H54 (cell line): ENCODE measurements around the gene FARP2.
"Not testable (repeated sequence)": the region's sequence is repeated elsewhere in the genome, so short reads cannot be mapped to it uniquely, and the experiment has no call there.

Source experiments
- DNase-seq: peaks from one replicate; pipeline ENCODE4 v3.0.0; 2011; ENCODE audit warnings: low spot score, mixed read lengths; ENCODE audit not compliant: insufficient read length
- FAIRE-seq: peaks from 3 replicates; lab custom pipeline; 2011; peaks lifted over from hg19 to GRCh38; lab: Jason Lieb, UNC
- POLR2A ChIP-seq: IDR thresholded peaks from 2 replicates; pipeline ENCODE4 v1.6.1; 2011; ENCODE audit warnings: low read depth, mild to moderate bottlenecking, low read length

The FARP2 gene

DNA sequence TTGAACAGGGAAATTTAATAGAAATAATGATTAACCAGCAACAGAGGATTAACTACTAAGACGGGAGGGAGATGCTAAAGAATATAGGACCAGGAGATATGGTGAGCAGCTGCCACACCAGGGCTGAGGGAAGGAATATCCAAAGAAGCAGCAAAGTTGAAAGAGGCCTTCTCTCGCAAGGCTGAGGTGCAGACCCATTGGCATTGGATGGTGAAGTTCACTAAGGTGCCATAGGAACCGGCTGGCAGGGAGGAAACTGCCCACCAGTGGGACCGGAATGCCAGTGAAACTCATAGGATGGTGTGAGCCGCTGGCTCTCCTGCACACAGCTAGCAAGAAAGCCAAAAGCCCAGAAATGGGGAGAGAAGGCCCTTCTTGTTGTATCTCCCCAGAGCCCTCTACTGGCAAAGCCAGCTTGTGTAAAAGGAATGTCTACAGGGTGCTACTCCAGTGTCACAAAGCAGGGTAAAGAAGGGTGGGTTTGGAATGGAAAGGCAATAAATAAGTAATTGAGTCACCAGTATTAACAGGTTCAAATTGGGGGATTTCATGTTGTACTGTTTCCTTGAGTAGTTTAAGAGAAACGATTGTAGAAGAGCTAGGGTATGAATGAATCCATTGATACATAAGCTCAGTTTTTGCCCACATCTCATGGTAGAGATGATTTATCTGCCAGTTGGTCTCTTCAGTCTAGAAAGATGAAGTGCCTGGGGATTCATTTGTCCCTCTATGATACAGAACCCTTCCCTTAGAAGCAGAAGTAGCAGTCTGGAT lies 36.0 kb downstream of the FARP2 start:
- no peak for FAIRE-seq
- no peak for TF ChIP-seq POLR2A
- no peak for DNase-seq

GRCh38 chr2:241392753-241393152 lies 36.7 kb downstream of the FARP2 start:
- FAIRE-seq, DNase-seq: not testable (repeated sequence)

DNA sequence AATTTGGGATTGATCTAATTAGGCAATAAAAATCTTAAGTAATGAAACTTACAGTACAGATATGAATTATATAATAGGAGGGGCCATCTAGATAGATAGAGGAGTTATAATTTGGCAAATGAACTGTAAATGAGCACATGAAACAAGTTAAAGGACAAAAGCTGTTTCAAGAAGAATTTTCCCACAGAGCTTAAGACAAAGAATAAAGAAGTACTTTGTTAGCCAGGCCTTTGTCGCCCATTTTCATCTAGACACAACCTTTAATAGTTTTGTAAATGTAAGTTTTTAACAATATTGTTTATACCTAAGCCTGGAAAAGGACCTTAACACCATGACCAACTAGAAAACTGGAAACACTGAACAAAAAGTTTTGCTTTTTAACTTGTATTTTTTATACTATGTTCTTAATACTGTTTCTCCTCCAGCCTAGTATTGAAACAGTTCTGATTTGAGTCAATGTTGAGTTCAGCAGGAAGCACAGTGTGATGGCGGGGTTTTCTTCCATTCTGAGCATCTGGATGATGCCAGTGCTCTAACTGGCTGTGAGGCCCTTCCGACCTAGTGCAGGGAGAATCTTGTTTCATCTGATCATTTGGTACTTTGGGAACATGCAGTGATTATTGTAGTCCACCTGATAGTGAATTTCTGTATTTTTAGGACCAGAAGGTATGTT lies 37.6 kb downstream of the FARP2 start:
- TF ChIP-seq POLR2A, result no peak
- FAIRE-seq (no peak), DNase-seq (no peak)

DNA sequence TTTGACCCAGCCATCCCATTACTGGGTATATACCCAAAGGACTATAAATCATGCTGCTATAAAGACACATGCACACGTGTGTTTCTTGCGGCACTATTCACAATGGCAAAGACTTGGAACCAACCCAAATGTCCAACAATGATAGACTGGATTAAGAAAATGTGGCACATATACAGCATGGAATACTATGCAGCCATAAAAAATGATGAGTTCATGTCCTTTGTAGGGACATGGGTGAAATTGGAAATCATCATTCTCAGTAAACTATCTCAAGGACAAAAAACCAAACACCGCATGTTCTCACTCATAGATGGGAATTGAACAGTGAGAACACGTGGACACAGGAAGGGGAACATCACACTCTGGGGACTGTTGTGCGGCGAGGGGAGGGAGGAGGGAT lies 40.7 kb downstream of the FARP2 start:
- DNase-seq, FAIRE-seq: not testable (repeated sequence)

- no peak for TF ChIP-seq POLR2A
- FAIRE-seq (no peak), DNase-seq (no peak)
Observed at GRCh38 chr2:241399941-241400922, 44.1 kb downstream of the FARP2 start.

- no peak for DNase-seq
- no peak for TF ChIP-seq POLR2A
- no peak for FAIRE-seq
Observed at GRCh38 chr2:241408849-241409248, 52.8 kb downstream of the FARP2 start.

DNA sequence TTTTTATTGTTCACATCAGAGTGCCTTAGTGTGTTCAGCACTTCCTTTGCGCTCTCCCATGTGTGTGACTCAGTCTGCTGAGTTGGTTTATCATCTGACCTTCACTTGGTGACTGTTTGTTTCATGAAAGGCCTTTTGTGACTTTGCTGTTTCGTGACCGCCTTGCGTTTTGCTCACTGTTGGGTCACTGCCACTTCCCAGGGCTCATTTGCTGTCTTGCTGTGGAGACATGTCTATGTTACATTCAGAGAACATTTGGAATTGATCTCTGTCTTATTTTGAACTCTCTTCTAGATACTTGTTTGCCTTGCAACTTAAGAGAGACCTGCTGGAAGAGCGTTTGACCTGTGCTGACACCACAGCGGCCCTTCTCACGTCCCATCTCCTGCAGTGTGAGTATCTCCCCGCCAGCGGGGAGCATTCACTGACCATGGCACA lies 54.7 kb downstream of the FARP2 start:
- peak; percentile 39 for DNase-seq
- FAIRE-seq, result peak; percentile 96
- no peak for TF ChIP-seq POLR2A

DNA sequence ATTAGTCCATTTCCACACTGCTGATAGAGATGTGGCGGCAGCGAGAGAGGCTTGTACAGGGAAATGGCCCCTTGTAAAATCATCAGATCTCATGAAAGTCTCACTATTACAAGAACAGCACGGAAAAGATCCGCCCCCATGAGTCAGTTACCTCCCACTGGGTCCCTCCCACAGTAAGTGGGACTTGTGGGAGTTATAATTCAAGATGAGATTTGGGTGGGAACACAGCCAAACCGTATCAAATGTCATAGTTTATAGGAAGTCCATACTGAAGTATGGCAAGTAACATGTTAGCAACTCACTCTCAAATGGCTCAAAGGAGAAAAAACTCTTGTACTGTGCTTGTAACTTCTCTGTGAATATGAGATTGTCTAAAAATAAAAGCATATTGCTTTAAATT lies 56.1 kb downstream of the FARP2 start:
- peak; percentile 8 for DNase-seq
- peak; percentile 84 for FAIRE-seq
- TF ChIP-seq POLR2A, result no peak

DNA sequence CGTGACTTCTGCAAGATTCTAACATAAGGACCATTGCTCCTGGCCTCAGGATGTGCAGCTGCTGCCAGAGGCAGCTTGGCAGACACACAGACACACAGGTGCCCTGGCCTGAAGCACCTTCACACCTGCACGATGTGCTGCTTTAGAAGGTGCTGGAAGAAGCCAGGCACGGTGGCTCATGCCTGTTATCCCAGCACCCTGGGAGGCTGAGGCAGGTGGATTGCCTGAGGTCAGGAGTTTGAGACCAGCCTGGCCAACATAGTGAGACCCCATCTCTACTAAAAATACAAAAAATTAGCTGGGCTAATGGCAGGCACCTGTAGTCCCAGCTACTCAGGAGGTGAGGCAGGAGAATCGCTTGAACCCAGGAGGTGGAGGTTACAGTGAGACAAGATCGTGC lies 57.4 kb downstream of the FARP2 start:
- DNase-seq, FAIRE-seq: not testable (repeated sequence)

GRCh38 chr2:241413929-241414580 lies 58.0 kb downstream of the FARP2 start:
- peak; percentile 14 for DNase-seq
- TF ChIP-seq POLR2A, result no peak
- no peak for FAIRE-seq

DNA sequence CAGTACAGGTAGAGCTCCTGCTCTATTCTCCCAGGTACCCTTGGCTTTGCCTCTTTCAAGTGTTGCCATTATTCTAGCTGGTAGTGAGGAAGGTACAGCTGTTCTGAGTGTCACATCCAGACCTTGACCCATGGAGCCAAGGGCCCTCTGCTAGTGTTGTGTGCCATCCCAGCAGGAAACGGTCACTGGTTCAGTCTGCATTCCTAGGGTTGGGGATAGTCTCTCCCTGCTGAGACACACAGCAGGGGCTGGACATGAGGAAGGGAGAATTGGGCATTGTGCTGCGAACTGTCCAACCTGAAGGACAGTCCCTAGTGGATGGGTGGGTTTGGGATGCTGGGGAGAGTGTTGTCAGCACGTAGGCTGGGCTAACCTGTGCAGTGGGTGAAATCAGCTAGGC lies 59.1 kb downstream of the FARP2 start:
- FAIRE-seq (no peak), DNase-seq (no peak)
- TF ChIP-seq POLR2A, result no peak

- DNase-seq (no peak), FAIRE-seq (no peak)
- TF ChIP-seq POLR2A, result no peak
Observed at GRCh38 chr2:241417626-241418025, 61.5 kb downstream of the FARP2 start.

DNA sequence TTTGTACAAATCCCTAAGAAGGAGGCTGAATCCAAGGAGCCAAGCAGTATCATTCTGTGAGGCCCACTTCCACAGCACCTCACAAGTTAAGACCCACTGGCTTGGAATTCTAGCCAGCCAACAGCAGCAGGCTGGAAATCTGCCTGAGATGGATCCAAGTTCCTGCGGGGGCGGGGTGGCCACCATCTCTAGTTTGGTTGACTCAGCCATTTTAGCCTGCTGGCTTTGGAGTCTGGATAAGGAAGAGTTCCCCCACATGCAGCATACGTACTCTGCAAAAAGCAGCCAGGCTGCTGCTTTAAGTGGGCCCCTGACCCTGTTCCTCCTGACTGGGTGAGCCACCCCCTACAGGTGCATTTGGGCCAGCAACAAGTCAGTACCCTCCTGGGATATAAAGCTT lies 65.2 kb downstream of the FARP2 start:
- FAIRE-seq, result no peak
- DNase-seq, result no peak
- no peak for TF ChIP-seq POLR2A

DNA sequence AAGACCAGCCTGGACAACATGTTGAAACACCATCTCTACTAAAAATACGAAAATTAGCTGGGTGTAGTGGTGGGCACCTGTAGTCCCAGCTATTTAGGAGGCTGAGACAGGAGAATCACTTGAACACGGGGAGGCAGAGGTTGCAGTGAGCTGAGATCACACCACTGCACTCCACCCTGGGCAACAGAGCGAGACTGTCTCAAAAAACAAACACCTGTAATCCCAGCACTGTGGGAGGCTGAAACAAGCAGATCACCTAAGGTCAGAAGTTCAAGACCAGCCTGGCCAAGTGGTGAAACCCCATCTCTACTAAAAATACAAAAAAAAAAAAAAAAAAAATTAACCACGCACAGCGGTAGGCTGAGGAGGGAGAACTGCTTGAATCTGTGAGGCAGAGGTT lies 65.9 kb downstream of the FARP2 start:
- FAIRE-seq, DNase-seq: not testable (repeated sequence)
